ENCODE data around the gene VAV2.

Gene VAV2

DNA sequence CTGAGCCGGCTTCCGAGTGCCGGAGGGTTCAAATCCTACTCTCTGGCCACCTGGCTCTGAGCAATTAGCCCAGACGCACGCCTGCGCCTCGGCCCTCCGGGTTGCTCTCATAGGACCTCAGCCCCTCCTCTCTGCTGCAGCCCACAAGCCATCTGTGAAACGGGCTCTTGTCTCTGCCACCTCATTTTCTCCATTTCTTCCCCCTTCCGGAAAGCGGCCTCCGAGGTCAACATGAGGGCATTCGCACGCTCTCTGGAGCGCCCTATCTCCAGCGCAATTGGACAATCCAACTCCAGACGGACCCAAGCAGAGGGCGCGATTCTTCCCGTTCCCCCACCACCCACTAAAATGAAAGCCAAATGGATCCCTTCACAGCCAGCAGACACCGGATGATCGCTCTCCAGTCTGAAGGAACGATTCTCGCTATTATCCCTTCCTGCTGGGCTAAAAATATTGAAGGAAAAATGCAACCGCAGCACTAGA lies 41.5 kb downstream of the VAV2 start:
- no peak for DNase-seq (ENCODE audit: low spot score)

DNA sequence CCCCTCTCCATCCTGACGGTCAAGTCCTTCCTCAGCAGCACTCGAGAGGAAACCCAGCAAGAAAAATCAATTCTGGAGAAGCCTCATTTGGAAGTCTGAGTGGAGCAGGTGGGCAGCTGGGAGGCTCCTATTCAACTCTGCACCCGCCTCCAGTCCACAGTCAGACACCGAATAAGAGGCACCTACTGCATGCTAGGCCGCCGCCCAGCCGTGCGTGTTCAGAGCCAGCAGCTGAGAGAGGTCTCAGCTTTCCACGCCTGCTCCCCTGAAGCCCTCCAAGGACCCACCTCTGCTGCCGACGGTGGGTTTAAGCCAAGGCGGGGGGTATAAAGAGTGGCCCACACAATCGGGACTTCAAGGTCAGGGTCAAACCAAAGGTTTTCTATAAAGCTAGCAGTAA lies 41.9 kb downstream of the VAV2 start:
- DNase-seq (ENCODE audit: low spot score): no peak

DNA sequence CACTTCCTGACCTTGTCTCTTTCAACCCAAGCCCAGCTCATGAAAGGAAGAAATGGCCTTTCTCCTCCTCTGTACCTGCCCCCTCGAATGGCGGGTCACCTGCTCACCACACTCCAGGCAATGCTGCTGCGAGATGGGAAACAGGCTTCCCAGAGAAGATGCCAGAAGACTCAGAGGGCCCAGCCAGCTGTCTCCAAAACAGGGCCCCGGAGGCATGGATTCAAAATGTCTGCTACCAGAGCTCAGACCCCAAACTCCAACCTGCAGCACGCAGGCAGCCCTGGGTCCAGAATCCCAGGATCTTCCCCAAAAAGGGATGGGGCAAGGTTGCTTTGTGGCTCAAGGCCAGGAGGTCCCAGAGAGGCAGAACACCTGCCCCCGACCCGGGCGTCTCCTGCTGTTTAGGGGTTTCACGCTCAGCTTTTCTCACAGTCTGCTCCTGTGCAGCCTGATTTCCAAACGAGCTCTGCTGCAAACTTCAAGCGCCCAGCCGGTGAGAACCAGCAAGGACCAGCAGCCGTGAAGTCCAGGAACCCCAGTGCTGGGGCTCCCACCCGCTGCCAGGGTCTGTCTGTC lies 42.5 kb downstream of the VAV2 start:
- DNase-seq (ENCODE audit: low spot score): no peak

DNA sequence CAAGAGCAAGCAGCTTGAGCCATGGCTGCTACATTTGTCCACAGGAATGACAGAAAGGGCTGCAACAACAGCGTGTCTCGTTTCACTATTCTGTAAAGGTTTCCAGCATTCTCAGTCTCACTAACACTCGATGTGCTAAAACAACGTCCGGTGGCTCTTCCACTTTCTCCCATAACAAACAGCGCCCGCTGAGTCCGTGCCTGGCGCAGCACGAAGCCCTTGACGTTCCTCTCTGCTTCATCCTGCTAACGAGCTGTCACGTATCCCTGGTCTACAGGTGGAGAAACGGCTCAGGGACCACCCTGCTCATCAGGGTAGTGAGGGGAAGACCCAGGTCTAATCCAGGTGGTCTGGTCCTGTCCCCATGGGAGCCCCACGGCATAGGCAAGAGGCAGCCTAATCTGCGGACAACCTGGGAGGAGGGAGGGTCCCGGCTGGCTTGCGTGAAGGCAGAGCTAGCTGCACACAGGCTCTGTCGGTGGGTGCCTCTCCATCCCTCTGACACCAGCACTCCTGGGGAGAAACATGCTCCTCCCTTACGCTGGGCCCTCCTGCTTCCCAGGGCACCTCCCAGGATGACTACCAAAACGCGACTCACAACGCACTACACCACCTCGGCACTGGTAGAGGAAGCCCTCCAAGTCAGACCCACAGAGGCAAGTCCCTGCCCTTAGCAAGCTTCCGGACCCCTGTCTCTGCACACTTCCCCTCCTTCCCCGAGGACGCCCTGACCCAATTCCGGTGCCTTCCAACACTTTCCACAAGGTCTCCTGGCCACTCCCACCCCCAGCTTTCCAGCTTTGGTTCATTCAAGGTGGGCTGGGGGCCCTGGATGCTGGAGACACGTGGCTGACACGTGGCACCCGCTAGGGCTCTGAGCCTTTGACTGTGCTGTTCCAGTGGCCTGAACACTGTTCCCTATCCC lies 43.3 kb downstream of the VAV2 start:
- DNase-seq (ENCODE audit: low spot score): no peak

DNA sequence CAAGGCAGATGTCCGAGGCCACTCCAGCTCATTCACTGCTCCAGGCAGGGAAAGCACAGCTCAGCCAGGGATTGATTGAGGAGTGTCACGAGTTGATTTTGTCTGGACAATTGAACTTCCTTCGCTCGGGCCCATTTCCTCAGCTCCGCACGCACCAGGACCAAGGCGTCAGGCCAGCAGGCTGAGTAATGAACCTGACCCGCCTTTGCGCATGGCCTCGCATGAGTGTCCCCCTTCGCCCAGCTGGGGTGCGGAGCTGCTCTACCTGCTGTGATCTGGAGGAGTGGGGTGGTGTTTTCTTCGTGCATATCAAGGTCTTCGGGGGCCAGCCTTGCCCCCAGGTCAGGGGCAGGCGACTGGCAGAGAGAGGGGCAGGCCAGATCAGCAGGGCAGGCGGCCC lies 44.0 kb downstream of the VAV2 start:
- no peak for DNase-seq (ENCODE audit: low spot score)

DNA sequence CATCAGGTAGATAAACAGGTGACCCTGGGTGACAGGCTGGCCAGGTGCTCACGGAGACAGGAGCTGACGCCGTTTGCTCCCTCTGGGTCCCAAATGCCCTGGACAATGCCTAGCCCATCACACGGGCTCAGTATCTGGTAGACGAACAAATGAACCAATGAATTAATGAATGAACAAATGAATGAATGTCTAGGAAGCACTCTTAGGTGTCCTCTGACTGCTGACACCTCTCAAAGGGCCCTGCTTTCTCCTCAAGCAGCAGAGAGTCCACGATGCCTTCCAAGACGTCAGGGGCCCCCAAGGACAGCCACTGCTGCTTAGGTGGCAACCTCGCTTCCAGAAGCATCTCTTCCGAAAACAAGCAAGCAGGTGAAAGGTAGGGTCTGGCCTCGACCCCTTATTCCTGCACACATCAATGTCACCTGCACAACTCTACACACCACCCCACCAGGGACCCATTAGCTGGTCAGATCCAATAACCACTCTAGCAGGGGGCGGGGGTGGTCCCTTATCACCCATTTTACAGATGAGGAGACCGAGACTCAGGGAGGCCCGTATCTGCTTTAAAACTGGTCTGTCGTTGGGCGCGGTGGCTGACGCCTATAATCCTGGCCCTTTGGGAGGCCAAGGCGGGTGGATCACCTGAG lies 45.2 kb downstream of the VAV2 start:
- DNase-seq (ENCODE audit: low spot score): no peak

DNA sequence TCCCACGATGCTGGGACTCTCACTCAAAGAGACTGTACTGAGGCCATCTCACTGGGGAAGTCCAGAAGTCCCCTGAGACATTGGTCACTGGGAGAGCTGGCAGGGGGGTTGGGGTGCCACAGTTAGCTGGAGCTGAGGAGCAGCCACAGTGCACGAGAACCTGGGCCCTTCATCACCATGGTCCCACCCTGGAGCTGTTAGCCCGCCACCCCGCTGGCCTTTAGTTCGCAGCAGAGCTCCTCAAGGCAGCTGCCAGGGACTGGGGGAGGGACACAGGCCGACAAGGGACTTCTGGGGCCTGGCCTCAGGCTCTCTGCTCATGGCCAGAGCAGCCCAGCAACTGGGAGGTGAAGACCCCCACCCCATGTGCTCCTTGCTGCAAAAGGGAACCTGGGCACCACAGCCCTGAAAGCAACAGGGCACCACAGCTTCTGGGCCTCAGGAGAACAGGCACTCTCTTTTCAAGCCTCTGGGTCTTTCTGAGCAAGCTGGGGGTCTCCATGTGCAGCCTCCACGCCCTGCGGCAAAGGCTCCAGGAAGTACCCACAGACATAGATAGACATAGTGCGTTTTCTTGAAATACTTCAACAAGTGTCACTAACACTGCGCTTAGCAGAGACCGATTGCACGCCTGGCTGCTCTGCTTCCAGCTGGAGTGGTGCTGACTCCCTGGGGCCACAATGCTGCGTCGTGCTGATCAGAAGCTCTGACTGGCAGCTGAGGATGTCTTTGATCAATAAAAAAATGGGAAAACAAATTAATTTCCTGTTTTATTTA lies 46.0 kb downstream of the VAV2 start:
- no peak for DNase-seq (ENCODE audit: low spot score)

DNA sequence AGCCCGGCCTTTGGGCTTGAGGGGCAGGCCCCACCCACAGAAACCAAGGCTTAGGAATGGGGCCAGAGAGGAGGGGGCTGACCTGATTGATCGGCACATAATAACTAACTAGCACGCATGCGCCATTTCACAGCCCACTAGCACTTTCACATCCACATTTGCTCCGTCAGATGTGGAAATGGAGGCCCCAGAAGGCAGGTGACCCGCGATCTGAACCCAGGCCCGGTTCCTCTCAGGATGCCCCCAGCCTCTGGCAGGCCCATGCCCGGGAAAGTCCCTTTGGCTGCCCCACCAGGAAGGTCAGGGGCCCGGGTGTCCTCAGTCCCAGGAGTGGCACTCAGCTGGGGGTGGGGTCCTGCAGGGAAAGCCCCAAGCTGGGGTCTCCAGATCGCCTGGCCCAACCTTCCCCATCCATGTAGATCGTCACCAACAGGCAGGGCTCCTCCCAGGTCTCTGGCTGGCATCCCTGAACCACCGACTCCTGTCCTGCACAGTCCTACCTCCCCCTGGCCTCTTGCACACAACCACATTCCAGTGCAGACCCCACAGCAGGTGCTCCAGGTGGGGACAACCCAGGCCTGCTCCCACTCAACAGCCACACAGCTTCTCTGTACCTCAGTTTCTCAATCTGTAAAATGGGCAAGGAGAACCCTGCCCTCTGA lies 46.7 kb downstream of the VAV2 start:
- no peak for DNase-seq (ENCODE audit: low spot score)

DNA sequence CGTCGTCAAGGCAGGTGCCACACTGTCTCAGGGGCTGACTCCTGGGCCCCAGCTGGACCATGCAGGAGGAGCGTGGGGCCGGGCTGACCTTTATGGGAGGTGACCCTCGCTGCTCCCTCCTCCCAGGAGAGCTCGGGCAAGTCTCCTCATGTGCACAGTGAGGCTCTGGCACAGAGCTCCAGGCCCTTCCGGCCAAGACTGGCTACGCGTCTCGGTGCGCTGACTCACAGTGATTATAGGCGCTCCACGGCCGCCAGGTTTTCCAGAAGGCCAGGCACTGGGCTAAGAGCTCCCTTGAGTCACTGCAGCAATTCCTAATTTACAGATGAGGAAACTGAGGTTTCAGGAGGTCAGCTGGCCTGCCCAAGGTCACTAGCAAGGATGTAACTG lies 47.4 kb downstream of the VAV2 start:
- DNase-seq (ENCODE audit: low spot score): no peak

DNA sequence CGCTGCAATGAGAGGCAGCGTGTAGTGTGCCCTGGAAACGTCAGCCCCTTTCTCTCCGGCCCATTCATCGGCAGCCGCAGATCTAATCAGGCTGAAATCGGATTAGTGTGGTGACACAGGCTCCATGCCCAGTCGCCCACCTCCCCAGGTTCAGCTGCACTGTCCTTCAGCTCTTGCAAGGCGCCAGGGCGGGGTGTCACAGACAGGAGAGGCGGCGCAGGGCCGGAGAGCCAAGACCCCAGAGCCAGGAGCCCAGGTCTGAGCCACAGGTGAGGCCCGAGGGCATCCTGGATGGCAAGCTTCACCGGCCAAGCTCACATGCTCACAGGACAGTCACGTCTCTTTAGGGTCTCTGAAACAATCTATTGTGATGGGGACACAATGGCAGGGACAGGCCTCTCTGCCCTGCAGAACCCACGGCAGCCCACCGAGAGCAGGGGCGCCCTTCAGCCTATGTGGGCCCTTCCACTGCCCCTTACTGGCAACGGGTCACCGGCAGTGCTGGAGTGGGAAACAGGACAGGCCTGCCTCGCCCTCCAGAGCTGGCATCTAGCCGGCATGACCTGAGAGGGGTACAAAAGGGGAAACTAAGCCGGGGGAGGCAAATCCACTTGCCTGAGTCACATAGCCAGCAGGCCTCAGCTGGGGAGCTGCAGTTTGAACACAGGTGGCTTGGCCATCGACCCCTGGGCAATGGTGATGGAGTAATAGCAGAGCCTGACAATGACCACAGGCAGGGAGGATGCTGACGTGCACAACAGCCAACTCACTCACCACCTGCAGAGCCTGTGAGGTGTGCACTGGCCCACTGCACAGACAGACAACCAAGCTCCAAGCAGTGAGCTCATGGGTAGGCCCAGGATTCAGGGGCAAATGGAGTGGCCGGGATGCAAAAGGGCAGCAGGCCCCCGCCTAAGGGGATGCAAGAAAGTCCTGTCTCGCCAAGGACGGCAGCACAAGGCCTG lies 48.1 kb downstream of the VAV2 start:
- DNase-seq (ENCODE audit: low spot score): no peak

DNA sequence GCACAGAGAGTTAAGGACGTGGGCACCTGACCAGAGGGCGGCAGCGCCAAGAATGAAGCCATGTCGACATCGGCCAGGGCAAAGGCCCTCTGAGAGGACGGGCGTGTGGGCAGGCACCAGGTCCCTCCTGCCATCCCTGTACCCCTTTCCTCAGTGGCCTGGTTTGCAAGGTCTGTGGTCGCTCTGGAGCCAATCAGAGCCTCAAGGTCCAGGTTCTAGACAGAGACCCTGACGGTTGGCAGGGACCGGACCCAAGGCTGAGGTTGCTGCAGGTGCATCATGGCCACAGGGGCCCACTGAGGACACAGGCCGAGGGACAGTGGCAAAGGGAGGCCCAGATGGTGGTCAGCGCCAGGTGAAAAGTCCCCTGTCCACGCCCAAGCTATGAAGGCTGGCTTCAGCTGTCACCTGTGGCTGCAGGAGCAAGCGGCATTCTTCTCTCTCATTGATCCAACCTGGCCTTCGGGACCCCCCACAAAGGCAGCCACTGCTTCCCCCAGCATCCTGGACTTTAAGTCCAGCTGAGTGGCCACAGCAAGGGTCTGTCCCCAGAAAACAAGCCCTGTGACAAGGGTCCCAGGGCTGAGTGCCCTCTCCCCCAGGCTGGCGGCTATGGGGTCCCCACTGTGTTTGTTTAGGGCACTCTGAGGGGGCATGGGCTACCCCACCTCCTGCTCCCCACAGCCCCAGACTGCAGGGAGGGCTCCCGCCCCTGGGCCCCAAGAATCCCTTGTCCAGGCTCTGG lies 48.9 kb downstream of the VAV2 start:
- no peak for DNase-seq (ENCODE audit: low spot score)

DNA sequence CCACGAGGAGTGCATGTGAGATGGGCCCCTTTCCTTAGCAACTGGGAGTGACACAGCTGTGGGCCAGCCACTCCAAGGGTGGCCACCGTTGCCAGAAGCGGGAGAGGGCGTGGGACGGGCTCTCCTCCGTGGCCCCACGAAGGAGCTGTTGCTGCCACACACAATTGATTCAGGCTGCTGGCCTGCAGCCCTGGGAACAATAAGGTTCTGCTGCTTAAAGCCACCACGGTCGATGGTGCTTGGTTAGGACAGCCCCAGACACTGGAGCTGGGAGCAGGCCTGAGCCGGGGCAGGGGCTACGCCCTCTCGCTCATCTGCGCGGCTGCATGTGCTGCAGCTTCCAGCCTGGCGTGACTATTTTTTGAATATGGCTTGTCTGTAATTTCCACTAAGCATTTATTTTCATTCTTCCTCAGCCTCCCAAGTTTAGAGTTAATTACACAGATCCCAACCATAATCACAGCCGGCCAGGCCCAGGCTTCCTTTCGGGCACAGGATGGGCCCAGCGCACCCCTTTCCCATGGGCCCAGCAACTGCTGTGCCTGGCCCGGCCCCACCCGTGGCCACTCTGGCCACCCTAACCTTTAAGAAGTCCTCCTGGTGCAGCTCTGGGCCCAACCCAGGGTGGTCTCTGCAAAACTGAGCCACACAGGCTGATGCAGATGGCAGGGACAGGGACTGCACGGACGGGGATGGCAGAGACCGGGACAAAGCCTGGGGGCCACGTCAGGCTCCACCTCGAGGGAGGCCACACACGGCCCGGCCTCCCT lies 49.7 kb downstream of the VAV2 start:
- no peak for DNase-seq (ENCODE audit: low spot score)

DNA sequence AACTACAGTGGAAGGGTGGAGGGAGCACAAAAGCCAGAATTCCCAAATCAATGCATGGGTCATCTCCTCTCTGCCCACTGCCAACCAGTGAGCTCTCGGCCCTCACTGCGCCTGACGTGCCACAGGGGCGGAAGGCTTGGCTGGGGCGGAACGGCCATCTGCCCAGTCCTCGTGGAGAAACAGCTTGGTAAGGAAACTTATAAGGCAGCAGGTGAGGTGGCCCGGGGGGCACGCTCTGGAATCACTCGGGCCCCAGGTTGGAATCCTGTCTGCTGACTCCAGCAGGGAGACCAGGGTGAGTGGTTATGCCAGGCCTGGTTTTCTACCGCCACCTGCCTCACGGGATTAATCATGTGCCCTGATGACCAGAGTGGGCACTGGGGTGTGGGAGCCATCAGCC lies 52.3 kb downstream of the VAV2 start:
- DNase-seq (ENCODE audit: low spot score): no peak

DNA sequence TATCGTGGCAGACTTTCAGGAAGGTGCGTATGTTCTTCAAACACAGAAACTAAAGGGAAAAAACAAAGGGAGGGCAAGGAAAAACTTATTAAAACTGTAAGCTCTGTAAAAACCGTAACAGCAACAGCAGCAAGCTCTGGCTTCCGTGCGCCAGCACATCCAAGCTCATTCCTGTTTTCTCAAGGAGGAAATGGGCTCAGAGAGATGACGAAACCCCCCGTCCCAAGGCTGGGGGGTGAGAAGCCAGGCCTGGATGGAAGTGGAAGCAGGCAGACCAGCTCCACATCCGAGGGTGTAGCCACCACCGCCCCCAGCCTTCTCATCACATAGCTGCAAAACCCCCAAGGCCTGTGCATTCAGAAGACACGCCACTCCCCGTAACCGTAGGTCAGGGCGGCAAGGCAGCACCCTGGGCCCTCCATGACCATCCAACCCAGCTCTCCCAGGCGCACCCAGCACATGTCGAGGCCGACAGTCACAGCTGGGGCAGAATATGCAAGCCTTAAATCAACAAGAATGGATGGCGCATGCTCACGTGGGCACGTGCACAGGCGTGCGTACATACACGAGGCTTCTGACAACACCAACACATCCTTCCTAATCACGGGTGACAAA lies 52.8 kb downstream of the VAV2 start:
- DNase-seq (ENCODE audit: low spot score): no peak

DNA sequence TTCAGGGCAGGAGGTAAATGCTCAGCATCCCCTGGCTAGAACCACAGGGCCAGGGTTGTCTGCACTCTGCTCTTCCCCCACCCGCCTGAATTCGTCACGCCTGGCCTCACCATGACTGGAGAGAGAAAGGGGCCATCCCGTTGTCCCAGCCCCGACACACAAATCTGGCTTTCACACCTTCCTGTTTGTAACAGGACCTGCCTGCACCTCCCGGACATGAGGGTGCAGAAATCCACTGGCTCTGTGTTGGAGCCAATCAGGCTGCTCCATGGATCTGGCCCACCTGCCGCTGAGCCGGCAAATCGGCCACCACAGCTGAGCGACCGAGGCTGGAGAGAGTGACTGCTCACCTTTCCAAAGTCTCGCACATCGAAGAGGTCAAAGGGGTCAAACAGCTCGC lies 53.4 kb downstream of the VAV2 start:
- DNase-seq (ENCODE audit: low spot score): no peak

DNA sequence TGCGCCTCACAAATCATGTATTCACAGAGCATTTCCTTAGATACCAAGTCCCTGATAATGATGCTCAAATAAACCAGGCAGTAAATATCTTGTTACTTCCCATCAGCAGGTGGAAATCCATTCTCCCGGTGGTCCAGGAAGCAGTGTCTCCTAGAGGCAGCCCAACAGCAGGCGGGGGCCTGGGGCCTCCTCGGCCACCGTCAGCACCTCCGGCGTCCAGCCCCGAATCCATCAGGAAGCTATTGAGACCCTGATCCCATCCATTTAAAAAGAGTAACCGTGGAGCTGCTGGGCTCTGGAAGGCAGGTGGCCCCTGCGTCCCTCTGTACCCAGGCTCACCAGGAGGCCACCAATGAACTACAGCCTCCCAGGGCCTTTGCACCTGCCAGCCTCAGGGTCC lies 54.0 kb downstream of the VAV2 start:
- DNase-seq (ENCODE audit: low spot score): no peak

DNA sequence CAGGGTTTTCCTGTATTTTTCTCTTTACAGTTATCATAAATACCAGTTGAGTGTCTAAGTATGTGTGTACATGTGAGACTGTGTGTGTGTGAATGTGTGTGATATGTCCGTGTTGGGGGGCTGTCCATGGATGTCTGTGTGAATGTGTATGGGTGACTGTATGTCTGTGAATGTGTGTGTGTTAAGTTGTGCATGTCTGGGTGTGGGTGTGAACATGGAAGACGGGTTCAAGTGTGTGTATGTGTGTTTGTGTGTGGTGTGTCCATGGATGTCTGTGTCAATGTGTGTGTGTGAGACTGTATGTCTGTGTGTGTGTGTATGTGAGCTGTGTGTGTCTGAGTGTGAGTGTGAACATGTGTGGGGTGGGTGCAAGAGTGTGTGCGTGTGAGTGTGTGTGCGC lies 55.0 kb downstream of the VAV2 start:
- DNase-seq (ENCODE audit: low spot score): no peak

DNA sequence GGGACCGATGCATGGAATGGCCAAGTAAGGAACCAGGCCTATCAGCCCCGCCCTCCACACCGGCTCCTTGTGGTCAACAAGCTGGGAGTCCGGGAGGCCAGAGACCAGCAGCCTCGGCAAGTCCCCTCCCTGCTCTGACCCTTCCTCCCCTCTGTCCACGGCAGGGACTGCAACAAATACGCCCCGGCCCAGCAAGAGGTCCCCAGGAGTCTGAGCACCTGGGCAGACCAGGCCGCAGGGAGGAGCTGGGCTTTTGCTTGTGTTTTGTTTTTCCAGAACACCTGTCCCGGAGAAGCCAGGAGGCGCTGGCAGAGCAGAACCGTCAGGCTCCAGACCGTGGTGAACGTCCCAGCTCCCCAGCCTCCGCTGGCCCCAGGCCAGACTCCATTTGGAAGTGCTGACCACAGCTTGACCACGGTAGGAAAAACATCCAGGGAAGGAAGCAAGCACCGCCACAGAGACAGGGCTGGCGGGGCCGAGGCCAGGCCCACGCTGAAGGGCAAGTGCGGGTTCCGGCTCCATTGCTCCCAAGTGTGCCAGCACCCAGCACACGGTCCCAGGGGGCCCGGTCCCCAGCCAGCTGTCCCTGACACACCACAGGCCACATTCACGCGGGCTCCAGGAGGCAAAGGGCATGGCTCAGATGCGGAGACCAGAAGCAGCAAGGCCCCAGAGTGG lies 56.7 kb downstream of the VAV2 start:
- no peak for DNase-seq (ENCODE audit: low spot score)
